ENCODE results near the gene MAP2.

Gene MAP2

DNA sequence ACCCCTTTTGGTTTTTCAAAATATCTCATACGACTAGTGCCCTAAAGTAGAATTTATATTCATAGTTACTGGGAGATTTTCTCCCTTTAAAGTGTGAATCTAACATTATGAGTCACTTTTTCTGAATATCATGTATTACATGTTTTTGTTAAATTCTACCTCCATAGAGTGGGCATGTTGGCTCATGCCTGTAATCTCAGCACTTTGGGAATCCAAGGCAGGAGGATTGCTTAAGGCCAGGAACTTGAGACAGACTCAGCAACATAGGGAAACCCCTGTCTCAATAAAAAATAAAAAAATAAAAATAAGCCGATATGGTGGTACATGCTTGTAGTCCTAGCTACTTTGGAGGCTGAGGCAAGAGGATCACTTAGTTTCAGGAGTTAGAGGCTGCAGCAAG is 302.5 kb downstream of the MAP2 start:
- DNase-seq (ENCODE audit: low read depth): no peak

DNA sequence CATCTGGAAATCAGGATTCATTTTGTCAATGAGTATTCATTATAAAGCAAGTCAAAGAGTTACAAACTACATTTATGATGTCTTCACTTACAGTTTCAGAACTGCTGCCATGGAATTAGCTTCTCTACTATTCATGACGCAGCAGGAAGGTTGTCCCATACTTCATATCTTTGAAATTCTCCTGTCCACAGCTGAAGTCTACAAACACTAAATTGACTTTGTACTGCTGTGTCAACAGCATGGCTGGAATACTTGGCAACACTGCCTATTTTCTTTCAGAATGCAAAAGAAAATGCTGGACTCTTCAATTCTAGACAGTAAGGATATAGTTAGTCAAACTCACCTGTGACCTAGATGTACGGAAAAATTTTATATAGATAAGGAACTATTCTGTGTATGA is 303.2 kb downstream of the MAP2 start:
- DNase-seq (ENCODE audit: low read depth): no peak

DNA sequence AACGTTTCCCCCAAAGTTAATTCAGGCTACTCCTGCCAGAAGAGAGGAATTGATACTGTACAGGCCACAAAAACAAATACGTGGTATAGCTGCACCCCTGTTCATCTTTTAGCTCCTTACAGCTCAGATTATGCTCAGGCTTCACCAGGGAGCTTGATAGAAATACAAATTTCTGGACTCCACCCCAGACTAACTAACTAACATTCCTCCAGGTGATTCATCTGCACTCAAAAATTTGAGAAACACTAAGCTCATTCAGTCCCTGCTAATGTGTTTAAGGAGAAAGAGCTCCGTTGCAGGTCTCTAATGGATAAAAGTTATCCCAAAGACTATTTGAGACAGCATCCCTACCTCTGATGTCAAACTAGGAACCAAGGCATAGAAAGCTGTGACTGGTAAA is 311.0 kb downstream of the MAP2 start:
- DNase-seq (ENCODE audit: low read depth): no peak

DNA sequence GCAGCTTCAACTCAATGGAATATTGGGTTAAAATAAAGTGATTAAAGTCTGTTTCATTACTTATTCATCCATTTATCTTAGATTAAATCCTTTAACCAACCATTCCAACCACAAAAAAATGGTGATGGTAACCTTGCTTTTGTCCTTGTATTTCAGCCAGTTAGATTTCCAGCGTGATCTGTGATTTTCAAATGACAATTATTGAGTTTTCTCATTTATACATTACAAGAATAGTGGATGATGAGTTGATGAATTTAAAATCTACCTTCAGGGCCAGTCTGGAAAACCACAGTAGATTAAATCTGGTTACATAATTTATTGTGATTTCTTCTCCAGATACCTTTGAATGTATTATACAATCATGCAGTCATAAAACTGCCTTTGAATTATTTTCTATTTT is 318.1 kb downstream of the MAP2 start:
- no peak for DNase-seq (ENCODE audit: low read depth)

DNA sequence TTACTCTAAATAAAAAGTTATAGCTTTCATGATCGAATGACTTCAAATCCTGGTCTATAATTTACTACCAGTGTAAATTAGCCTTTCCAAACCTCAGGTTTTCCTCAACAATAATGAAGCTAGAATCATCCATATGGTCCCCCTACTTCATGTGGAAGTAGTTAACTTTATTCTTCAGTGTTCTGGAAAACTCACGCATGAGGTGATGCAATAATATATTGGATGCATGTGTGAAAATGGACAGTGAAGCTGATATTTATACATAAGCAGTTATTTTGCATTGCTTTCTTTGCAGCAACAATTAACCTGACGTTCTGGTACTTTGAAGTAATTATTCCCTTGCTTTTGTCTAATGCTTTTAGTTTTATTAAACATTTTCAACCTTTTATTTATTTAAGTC is 329.2 kb downstream of the MAP2 start:
- no peak for DNase-seq (ENCODE audit: low read depth)

DNA sequence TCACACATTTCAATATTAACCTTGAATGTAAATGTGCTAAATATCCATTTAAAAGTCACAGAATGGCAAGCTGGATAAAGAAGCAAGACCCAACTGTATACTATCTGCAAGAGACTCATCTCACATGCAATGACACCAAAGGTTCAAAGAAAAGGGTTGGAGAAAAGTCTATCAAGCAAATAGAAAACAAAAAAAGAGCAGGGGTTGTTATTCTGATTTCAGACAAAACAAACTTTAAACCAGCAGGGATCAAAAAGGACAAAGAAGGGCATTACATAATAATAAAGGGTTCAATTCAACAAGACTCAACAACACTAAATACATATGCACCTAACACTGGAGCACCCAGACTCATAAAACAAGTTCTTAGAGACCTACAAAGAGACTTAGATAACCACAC is 333.3 kb downstream of the MAP2 start:
- no peak for DNase-seq (ENCODE audit: low read depth)

DNA sequence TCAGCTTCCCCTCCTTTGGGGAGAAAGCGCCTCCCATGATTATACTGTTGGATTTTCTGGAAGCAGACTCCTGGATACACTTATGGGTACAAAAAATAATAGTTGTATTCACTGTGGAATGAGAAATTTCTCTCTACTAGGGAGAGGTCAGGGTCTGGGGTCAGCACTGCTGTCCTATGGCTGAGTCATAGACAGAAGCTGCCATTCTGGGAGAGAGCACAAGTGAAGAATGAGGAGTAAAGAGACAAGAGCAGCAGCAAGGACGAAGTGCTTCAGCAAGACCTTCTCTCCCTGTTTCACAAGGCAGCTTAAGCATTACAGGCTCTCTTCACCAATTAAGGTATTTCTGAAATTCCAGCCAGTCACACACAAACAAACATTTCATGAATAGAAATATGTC is 337.7 kb downstream of the MAP2 start:
- no peak for DNase-seq (ENCODE audit: low read depth)

DNA sequence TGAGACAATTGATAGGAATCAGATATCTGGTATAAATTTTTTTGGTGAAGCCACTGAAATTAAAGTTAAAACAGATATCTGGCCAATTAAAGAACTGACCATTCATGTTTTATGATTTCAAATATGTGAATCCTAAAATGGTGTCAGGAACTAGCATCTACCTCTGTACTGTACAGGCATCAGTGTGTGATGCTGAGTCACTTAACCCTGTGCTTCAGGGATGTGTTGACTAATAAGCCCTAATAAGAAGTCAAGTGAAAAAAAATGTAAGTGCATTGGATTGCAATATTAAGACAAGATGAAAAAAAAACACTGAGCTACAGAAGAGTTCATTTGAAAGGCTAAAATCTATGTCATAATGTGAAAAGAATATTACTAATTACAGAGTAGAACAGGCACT is 338.7 kb downstream of the MAP2 start:
- DNase-seq (ENCODE audit: low read depth): no peak

DNA sequence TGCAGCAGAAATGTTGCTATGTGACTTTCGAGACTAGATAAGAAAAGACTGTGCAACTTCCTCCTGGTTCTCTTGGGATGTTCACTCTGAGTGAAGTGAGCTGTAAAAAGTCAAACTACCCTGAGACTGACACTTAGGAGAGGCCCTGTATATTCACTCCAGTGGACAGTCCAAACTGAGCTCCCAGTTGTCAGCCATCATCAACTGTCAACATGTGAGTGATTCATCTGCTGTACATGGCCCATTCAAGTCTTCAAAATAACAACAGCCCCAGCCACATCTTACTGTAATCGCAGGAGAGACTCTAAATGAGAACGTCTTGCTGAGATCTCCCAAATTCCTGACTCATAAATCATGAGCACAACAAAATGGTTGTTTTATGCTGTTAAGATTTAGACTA is 339.3 kb downstream of the MAP2 start:
- no peak for DNase-seq (ENCODE audit: low read depth)

DNA sequence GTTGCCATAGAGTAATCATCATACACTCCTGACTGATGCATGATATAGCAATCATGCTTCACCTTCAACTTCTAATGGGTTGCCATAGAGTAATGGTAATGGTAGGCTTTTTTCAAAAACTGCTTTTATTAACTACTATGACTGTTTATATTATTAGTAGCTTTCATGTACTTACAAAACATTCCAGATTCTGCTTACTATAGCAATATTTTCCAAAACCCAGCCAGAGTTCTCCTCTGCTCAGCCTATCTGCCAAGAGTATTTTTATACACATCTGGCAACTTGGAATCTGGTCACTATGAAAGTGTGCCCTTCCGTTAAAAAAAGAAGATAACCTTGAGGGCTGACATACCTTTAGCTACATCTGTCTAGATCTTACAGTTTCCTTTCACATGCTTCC is 342.8 kb downstream of the MAP2 start:
- DNase-seq (ENCODE audit: low read depth): no peak

DNA sequence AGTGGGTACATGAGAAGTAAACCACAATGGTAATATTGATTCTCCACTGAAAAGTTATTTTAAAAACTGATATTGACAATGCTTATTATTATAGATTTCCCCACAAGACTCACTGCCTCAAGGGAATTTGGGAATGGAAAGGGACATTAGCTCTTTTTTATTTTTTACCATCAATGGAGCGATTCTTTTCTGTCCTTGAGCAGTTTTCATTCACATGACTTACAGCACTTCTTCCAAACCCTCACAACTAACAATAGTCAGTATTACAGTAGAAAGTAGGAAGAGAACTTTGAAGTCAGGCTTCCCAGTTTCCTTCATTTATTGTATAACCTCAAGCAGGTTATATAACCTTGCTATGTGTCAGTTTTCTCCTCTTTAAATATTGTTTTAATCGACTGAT is 343.5 kb downstream of the MAP2 start:
- DNase-seq (ENCODE audit: low read depth): no peak

DNA sequence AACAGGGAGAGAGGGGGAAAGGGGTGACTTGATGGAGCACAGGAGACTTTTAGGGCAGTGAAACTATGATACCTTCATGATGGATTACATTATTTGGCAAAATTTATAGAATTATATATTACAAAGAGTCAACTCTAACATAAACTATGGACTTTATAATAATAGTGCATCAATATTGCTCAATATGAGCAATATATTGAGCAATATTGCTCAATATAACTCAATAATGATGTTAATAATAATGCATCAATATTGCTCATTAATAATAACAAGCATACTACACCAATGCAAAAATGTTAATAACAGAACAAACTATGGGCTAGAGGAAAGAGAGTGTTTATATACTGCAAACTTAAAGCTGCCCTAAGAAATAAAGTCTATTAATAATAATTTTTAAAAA is 344.7 kb downstream of the MAP2 start:
- DNase-seq (ENCODE audit: low read depth): no peak

DNA sequence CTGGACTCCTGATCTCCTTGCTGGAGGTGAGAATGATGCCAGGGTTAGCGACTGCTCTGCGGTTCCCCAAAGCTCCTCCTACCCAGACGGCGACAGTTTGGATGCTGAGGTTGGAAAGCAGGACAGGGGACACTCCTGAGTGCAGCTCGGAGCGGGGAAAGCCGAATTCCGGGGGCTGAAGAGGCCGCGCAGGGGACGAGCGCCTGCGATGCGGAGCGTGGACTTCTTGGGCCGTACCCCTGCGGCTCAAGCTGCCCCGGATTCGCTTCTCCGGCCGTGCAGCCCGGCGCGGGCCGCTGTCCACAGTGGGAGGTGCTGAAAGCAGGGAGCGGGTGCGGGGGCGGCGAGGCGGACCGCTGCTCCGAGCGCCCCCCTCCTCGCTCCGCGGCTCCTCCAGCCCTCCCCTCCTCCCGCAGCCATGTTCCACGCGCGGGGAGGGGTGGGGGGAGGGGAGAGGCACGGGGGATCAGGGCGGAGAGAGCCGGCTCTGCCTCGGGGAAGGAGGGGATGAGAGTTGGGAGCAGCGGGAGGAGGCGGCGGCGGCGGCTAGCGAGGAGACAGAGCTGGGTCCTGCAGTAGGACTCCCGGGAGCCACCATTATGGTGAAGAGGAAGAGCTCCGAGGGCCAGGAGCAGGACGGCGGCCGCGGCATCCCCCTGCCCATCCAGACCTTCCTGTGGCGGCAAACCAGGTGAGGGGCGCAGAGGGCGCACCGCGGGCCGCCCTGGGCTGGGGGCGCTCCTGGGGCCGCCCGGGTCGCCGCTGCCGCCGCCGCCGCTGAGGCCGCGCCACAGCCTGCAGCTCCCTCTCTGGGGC is 347.8 kb downstream of the MAP2 start, which contains the start of gene UNC80:
UNC80 (plus strand) TSS at position 359 of the 816 bp plus-strand sequence; CDS start at position 600, 241 bp downstream.
- no peak for DNase-seq (ENCODE audit: low read depth)

DNA sequence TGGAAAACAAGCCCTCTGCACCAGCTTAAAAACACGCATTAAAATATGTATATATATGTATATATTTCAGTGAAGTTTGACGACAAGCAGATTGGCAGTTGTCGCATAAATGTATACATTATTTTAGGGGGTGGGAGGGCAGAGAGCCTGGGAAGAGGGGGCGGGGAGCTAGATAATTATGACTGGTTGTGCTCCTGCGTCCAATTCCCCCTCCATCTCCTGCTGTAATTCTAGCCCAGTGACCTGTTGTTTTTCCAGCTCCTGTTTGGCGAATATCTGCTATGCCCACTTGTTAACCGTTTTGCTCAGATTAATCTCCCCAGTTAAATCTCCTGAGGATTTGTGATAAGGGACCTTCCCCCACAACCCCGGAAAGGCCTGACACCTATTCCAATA is 348.4 kb downstream of the MAP2 start:
- no peak for DNase-seq (ENCODE audit: low read depth)

DNA sequence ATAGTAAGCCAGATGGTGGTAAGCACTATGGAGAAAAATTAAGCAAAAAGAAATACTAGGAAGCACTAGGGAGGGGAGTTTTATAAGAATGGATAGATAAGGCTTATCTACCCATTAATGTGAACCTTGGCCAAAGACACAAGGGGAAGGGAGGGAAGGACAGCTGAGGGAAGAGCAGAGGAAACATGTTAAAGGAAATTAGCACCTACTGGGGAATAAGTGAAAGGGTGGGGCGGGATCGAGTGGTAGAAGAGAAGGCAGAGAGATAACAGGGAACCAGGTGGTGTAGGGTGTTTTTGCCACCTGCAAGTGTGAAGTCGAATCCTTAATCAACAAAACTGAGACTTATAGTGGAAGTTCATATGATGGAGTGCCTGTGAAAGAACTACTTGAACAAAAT is 349.5 kb downstream of the MAP2 start:
- DNase-seq (ENCODE audit: low read depth): no peak

Data from activated T-helper 1 cell treated with Interleukin-2 at 50 U/mL for 16 hours (primary cell).